Measurements from ENCODE around the gene STOML1.

The STOML1 gene

GRCh38 chr15:74013374-74013894, 21.3 kb upstream of the STOML1 start:
- no peak for DNase-seq

- DNase-seq, result no peak
Observed at GRCh38 chr15:74011610-74012009, 19.5 kb upstream of the STOML1 start.

GRCh38 chr15:74010929-74011540, 18.9 kb upstream of the STOML1 start:
- no peak for DNase-seq

DNA sequence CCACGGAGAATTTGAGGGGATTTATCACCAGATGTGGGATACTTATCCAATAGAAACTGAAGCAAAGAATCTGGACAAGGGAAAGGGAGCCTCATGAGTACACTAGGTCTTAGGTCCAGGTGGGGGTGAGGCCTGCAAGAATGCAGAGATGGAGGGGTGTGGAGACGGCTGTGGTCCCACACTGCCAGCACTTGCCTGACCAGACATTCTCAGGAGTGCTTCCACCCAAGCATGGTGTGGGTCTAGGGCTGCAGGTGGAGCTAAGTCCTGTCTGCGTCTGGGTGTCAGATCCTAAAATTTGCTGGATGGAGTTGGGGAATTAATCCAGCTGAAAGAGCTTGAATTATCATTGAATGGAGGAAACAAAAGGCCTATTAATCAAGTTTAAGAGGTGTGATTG, 16.8 kb upstream of the STOML1 start:
- no peak for DNase-seq

- DNase-seq, result no peak
Observed at GRCh38 chr15:74007820-74008371, 15.8 kb upstream of the STOML1 start.

DNA sequence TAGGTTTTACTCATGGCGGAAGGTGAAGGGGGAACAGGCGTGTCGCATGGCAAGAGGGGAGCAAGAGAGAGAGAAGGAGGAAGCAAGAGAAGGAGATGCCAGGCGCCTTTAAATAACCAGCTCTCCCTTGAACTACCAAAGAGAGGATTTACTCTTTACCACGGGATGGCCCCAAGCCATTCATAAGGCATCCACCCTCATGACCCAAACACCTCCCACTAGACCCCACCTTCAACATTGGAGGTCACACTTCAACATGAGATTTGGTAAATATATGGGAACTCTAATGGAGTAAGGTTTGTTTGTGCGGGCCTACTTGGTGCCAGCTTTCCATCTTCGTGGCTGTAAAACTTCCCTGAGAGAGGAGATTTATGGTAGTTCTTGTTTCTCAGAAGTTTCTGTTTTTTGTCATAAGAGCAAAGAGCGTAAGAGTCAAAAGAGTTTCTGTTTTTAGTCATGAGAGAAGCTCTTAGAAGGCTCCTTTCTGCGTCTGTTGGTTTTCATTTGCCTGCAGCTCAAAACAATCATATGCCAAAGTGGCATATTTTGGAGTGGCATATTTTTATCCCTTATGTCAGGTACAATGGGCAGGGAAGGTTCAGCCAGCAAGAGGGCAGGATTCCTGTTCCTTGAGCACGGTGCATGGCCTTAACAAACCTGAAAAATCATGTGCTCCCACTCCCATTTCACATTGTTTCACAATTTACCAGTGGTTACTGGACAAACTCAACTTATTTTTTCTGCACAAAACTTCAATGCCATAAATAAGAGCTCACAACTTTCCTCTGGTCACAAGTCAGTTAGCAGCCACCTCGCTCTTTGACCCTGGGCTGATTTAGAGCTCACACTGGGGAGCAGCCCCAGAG, 14.9 kb upstream of the STOML1 start:
- DNase-seq, result no peak

GRCh38 chr15:73997986-73998385, 5.9 kb upstream of the STOML1 start:
- DNase-seq, result no peak

- DNase-seq, result no peak
Observed at GRCh38 chr15:73996939-73997338, 4.8 kb upstream of the STOML1 start.

DNA sequence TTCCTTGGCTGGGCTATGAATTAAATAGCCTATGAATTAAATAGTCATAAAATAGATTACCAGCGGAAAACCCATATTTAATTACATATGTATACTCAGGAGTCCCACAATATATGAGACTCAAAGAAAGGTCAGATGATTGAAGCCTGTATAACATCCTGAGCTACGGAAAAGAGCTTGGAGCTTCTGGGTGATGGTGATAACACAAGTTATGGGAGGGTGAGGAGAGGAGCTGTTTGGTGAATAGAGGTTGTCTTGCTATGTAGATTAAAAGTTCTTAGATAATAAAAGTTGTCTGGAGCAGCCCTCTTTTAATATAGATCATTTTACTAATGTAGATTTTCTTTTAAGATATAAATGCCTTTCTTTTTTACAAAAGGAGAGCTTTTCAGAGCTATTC, 4.2 kb upstream of the STOML1 start:
- no peak for DNase-seq

DNA sequence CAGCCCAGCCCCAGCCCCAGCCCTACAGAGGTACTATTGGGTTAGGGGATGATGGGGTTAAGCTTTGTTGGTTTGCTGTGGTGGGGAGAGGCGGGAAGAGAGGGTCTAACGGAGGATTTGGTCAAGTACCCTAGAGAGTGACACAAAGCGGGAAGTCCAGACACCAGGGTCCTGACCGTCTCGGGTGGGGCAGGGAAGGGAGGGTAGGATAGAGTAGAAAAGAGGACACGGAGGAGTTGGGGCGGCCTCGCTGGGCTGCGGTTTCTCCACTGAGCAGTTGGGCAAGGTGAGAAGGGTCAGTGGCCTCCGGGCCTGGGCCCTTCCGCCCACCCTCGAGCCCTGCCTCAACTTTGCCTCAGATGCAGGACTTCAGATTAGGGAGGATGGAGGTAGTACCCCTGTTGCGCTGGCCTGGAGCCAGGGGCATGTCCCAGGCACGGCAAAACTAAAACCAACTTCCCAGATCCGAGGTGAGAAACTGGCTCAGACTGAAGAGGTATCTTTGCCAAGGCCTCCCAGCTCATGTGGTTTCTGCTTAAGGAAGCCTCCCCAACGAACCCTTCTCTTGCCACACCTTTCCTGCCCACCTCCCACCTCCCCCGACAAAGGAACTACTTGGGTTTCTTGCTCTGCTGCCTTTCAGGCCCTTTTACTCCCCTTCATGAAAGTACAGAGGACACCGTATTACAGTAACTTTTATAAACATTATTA, 3.0 kb upstream of the STOML1 start:
- no peak for DNase-seq

DNA sequence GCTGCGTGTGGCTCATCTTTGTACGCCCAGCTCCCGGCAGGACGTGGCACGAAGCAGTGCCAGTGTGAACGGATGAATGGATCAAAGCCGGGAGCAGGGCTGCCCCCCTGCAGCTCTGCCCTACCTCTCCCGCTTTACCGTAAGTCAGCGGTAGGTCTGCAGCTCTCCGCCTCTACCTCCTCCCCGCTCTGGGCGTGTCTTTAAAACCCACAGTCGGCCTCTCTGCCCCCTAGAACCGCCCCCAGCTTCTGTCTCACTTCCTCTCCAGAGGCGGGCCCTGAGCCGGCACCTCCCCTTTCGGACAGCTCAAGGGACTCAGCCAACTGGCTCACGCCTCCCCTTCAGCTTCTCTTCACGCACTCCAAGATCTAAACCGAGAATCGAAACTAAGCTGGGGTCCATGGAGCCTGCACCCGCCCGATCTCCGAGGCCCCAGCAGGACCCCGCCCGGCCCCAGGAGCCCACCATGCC, 2.4 kb upstream of the STOML1 start, which contains the start of gene PML:
TSS of gene PML (plus strand) at position 304 of the 471 bp plus-strand sequence. CDS start at position 401, 97 bp downstream.
- DNase-seq, result peak; percentile 99

DNA sequence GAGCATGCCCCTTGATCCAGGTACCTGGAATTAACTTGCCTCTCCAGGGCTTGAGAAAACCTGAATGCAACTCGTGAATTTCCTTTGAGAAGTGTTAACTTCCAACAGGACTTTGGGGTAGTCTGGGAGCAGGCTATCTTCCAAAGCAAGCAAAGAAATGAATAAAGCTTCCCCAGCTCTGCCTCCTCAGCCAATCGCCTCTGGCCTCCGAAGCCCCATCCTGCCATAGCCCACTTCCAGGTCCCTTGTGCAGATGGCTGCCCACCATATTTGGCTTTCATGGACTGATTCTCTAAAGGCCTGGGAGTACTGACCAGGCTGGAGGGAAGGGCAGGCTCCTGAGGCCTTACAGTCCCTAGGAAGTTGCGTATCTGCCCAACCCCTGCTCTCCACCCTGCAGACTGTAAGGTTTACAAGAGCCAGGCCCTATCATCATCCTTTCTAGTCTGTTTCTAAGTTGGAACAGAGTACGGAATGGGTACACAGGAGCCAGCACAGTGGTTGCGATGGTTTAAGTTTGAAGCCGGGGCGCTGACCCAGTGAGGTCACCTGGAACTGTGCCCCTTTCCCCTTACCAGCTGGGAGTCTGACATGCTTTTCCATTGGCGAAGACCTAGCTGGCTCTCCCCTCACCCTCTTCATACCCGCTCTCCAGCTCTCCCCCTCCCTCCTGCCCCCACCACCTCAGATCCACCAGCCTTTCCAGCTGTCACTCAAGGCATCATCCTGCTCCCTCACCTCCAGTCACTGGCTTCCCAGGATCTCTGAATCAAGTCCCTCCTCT, 1.3 kb upstream of the STOML1 start:
- DNase-seq, result peak; percentile 30

DNA sequence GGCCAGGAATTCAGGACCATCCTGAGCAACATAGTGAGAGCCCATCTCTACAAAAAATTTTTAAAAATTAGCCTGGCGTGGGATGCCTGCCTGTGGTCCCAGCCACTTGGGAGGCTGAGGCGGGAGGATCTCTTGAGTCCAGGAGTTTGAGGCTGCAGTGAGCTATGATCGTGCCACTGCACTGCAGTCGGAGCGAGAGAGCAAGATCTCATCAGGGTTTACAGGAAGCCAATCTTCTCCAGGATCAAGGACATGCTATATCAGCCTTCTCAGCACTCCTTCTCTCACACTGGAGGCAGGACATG, 451 bp upstream of the STOML1 start:
- no peak for DNase-seq

GRCh38 chr15:73991260-73991659, 835 bp downstream of the STOML1 start:
- peak; percentile 24 for DNase-seq

GRCh38 chr15:73990250-73991005, 1.7 kb downstream of the STOML1 start:
- no peak for DNase-seq

DNA sequence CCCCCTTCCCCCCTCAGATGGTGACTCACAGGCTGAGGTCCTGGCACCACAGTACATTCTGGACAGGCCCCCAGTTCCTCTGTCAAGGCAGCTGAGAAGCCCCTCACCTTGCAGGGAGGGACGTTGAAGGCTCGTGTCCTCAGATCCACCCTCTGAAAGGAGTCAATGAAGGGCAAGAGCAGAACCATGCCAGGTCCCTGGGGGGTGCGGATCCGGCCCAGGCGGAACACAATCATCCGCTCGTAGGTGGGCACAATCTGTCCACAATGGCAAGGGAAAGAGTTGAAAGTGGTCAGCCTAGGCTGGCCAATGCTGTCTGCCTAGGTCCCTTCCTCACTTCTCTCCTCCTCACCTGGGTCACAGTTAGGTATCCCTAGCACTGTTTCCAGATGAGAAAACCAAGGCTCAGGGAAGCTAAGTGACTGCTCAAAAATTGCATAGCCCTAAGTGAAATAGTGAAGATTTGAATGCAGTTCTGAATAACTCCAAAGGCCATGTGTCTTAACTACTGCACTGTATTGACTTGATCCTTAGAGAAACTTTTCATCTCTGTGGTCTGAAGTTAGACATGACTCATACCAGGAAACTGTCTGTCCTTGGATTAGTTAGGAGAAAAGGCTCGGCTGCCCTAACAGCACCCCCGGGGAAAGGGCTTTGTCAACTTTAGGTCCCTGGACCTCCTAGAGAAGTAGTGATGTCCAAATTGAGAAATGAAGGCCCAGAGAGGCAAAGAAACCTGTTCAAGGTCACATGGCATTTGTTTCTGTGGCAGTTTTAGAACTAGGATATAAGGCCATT, 2.9 kb downstream of the STOML1 start:
- no peak for DNase-seq

DNA sequence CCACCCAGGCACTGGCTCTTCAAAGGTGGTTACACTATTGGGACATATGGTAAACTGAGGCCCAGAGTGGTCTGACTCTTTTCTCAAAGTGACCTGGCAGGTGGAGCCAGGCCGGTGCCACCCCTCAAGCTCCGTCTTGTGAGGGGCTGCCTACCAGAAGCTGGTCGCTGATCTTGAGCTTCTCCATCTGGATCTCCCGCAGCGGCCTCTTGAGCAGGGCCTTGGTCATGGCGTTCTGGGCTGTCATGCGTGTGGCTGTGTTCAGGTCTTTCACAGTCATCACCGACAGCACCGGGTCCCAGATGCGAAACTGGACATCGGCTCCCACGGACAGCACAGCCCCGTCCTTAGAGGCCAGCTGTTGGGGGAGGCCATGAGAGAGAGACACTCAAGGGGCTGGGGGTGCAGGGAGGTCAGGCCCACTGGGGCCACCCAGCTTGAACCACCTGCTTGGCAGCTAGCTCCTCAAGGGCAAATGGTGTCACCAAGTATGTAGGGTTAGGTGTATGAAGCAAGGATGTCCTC, 3.6 kb downstream of the STOML1 start:
- DNase-seq, result no peak

DNA sequence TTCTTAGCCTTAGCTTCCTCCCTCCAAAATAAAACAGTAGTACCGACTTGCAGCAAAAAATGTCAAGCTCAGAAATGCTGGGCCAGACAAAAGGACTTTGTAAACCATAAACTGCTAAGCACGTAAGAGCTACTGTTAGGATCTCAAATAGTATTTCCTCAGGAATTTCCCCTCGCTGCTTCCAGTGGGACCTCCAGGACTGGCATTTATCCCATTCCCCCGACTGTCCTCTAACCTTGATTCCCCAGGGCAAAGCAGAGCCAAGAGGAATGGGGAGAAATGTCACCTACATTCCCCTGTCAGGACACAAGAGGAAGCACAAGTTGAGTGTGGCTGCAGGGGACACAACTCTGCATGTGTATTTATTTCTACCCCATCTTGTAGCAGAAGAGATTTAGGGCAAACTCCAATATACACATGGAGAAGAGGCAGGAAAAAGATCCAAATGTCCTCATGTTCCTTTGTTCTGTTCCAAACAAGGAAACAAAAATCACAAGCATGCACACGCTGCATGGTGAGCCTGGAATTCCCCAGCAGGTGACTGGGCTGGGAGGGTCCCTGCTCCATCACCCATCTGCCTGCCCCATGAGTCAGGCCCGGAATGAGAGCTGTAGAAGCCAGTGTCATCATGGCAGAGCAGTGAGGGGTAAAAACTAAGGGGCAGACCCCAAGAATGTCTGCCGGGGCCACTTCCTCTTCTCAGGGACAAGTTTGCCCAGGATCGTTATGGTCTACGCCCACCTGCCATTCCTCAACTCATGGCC, 4.2 kb downstream of the STOML1 start:
- DNase-seq, result no peak

DNA sequence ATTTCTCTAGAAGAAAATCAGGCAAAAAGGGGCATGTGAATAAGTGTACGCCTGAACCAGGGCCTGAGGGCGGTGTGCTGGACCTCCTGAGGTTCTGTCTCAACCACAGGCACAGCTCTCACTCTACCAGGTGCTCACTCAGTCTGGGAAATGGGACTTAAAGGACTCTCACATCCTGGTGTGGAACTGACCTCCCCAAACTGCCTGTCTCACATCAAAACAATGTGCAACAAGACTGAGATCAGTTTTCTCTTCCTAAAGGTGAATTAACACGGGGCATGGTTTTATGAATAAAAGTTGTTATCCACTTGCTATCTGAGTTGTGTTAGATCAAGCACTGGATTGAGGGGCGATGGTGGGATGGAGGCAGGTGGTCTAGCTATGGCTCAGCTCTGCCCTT, 4.8 kb downstream of the STOML1 start:
- no peak for DNase-seq

DNA sequence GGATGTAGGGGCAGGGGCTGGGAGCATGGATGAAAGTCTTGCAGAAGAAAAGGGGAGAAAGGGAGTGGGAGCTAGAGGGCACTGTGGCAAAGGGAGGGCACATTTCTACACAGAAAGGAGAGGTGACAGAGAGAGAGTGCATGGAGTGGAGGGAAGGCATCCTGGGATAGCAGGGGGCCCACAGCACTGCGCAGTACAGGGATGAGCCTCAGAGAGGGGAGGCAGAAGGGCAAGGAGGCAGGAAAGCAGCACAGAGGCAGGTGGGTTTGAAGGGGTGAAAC, 5.4 kb downstream of the STOML1 start:
- no peak for DNase-seq
